GM23248 (cell line): Measurements from ENCODE around the gene FBXW11.

Experiments used
- EZH2 ChIP-seq: fragments of 200-600 bp; sonication (generic); IDR thresholded peaks from 2 replicates; pipeline ENCODE4 v1.6.1; 2018; ENCODE audit warnings: antibody characterized with exemption, mild to moderate bottlenecking; ENCODE audit not compliant: insufficient read depth, poor library complexity, severe bottlenecking
- EZH2phosphoT487 ChIP-seq: fragments of 200-600 bp; sonication (generic); IDR thresholded peaks from 2 replicates; pipeline ENCODE4 v1.6.1; 2018; ENCODE audit warnings: antibody characterized with exemption, moderate library complexity, mild to moderate bottlenecking, low read depth; ENCODE audit not compliant: insufficient read depth

GRCh38 chr5:171901764-171902163 is 104.7 kb downstream of the FBXW11 start:
- TF ChIP-seq EZH2phosphoT487: no peak
- no peak for TF ChIP-seq EZH2
